Astrocyte of the cerebellum (primary cell): ENCODE measurements around the gene JAG1.

Source experiments
- DNase-seq: peaks from one replicate; pipeline ENCODE4 v3.0.0-alpha.2; 2011; ENCODE audit warnings: low read depth
- H3K4me3 ChIP-seq: 2 replicates; pipeline ENCODE4 v1.5.1; 2011; ENCODE audit warnings: mild to moderate bottlenecking, low read depth, low read length, moderate library complexity
- CTCF ChIP-seq: IDR thresholded peaks from 2 replicates; pipeline ENCODE4 v1.5.1; 2012; ENCODE audit warnings: low read length, low read depth, moderate library complexity, mild to moderate bottlenecking; ENCODE audit errors: missing control alignments
- in situ Hi-C: cut with HindIII; loops from 2 replicates; pipeline ENCODE4 v1.10.0; 2017; ENCODE audit warnings: low sequenced_read_pairs

Gene JAG1

GRCh38 chr20:10709916-10710315 is 36.1 kb upstream of the JAG1 start:
- TF ChIP-seq CTCF = no peak
- no peak overlapping the region for H3K4me3 ChIP-seq
- DNase-seq = no peak
- in situ Hi-C loops = no loop called here

GRCh38 chr20:10708351-10709185 is 34.8 kb upstream of the JAG1 start:
- no peak overlapping the region for H3K4me3 ChIP-seq
- in situ Hi-C loops = no loop called here
- DNase-seq = peak; percentile 44
- no peak for TF ChIP-seq CTCF

- in situ Hi-C loops = no loop called here
- DNase-seq = no peak
- TF ChIP-seq CTCF = no peak
These were observed 34.0 kb upstream of the JAG1 start for GRCh38 chr20:10707791-10708190.

GRCh38 chr20:10707068-10707467 is 33.3 kb upstream of the JAG1 start:
- no peak for DNase-seq
- in situ Hi-C loops = no loop called here
- TF ChIP-seq CTCF = no peak
- no peak overlapping the region for H3K4me3 ChIP-seq

More at GRCh38 chr20:10707791-10708190, 34.0 kb upstream of the JAG1 start:
- H3K4me3 ChIP-seq = no peak overlapping the region

GRCh38 chr20:10706460-10706811 is 32.6 kb upstream of the JAG1 start:
- TF ChIP-seq CTCF = no peak
- in situ Hi-C loops = no loop called here
- H3K4me3 ChIP-seq = no peak overlapping the region
- no peak for DNase-seq

- TF ChIP-seq CTCF = no peak
- no peak overlapping the region for H3K4me3 ChIP-seq
- in situ Hi-C loops = no loop called here
- DNase-seq = no peak
These were observed 32.1 kb upstream of the JAG1 start for GRCh38 chr20:10705801-10706459.
